K562 (cell line): ENCODE results near the gene BAZ2A. TPM values are rescaled to one million over a fixed set of nuclear protein-coding genes. Genes with fewer than 3 reads are reported as not detected.

Experiments
- COPS2 ChIP-seq: fragments of 450-650 bp; conservative IDR thresholded peaks from 2 replicates; pipeline ENCODE4 v1.6.1; 2016; ENCODE audit warnings: mild to moderate bottlenecking, moderate library complexity
- CUX1 ChIP-seq: fragments of 200-800 bp; sonication (Bioruptor generic); IDR thresholded peaks from 2 replicates; pipeline ENCODE4 v1.6.1; 2016; ENCODE audit warnings: missing genetic modification characterization, missing compliant biosample characterization
- HNRNPK ChIP-seq: fragments of 200-400 bp; formaldehyde crosslinking; IDR thresholded peaks from one replicate; pipeline ENCODE4 v1.6.1; 2018; ENCODE audit warnings: mild to moderate bottlenecking, low read depth, low read length; ENCODE audit not compliant: poor library complexity, severe bottlenecking
- MECOM ChIP-seq: fragments of 250-450 bp; sonication (Bioruptor Pico); IDR thresholded peaks from 2 replicates; pipeline ENCODE4 v1.8.0; 2022; ENCODE audit warnings: inconsistent platforms
- MEIS2 ChIP-seq: fragments of 450-650 bp; IDR thresholded peaks from 2 replicates; pipeline ENCODE4 v1.6.1; 2014; ENCODE audit warnings: mild to moderate bottlenecking; ENCODE audit not compliant: partially characterized antibody
- MIER1 ChIP-seq: fragments of 450-650 bp; IDR thresholded peaks from 2 replicates; pipeline ENCODE4 v1.6.1; 2016; ENCODE audit warnings: antibody characterized with exemption, mild to moderate bottlenecking, low read depth
- RAD51 ChIP-seq: fragments of 450-650 bp; IDR thresholded peaks from 2 replicates; pipeline ENCODE4 v1.7.1; 2016; ENCODE audit warnings: low read depth, mild to moderate bottlenecking, borderline replicate concordance
- SIRT6 ChIP-seq: IDR thresholded peaks from one replicate; pipeline ENCODE4 v1.6.1; 2012; ENCODE audit warnings: low read depth, mild to moderate bottlenecking, control low read depth, inconsistent platforms, low read length, moderate library complexity
- YBX1 ChIP-seq: fragments of 450-650 bp; IDR thresholded peaks from 2 replicates; pipeline ENCODE4 v1.7.1; 2016; ENCODE audit warnings: mild to moderate bottlenecking
- ZBTB17 ChIP-seq: fragments of 450-650 bp; formaldehyde crosslinking; IDR thresholded peaks from 2 replicates; pipeline ENCODE4 v1.4.0; 2020; ENCODE audit warnings: mild to moderate bottlenecking
- polyA plus RNA-seq, 8 experiments: library from polyadenylated mRNA; depleted of rRNA in 4 of 8; stranded (reverse) in 5 of 8; unstranded in 3 of 8; fragments of >200 nt; fragmentation: Nextera tagmentation in 2 of 8; fragmentation: Illumina TruSeq in 1 of 8; extraction: Ambion mirVana in 2 of 8; extraction: Trizol in 1 of 8; gene quantifications; 2 replicates each; pipeline versions ENCODE4 v1.2.1 to v1.2.3, GENCODE V29; 2011 to 2014; ENCODE audit warnings: inconsistent platforms in 1 of 8, missing spikeins in 1 of 8
- total RNA-seq, 7 experiments: library from RNA; depleted of rRNA in 6 of 7; stranded (reverse); fragments of >200 nt in 6 of 7; fragmentation: Illumina TruSeq in 2 of 7; extraction: Trizol in 2 of 7; gene quantifications; 2 replicates each; pipeline versions ENCODE4 v1.2.1 to v1.2.3, GENCODE V29; 2011 to 2021; ENCODE audit warnings: low replicate concordance in 1 of 7
- TF ChIP-seq, protein P1 (sequence below): fragments of 450-650 bp; formaldehyde crosslinking; IDR thresholded peaks from 2 replicates; pipeline ENCODE4 v1.4.0; 2020; ENCODE audit warnings: mild to moderate bottlenecking, moderate library complexity
- TF ChIP-seq, protein P2 (sequence below): fragments of 250-450 bp; sonication (Bioruptor Pico); IDR thresholded peaks from 2 replicates; pipeline ENCODE4 v1.5.0; 2020; ENCODE audit warnings: mild to moderate bottlenecking

BAZ2A gene
- total and polyA plus RNA-seq, 9 of the 15 experiments (the other 6 are each of a cell fraction or from before 2014, with no cell fraction given) = 4.5 to 86.4 (median 26.2) TPM

GRCh38 chr12:56636675-56637540, 6.8 kb upstream of the BAZ2A start (continued):
- TF ChIP-seq SIRT6 (no peak), YBX1 (no peak), HNRNPK (no peak), ZBTB17 (peak; percentile 41; the same call in 1 of the 2 replicates), MEIS2 (peak; percentile 62), RAD51 (no peak; the same call in 1 of the 2 replicates), COPS2 (no peak), CUX1 (CRISPR knock-in tag) (no peak), MECOM (CRISPR knock-in tag) (no peak), MIER1 (no peak)
- TF ChIP-seq, protein P1, sequence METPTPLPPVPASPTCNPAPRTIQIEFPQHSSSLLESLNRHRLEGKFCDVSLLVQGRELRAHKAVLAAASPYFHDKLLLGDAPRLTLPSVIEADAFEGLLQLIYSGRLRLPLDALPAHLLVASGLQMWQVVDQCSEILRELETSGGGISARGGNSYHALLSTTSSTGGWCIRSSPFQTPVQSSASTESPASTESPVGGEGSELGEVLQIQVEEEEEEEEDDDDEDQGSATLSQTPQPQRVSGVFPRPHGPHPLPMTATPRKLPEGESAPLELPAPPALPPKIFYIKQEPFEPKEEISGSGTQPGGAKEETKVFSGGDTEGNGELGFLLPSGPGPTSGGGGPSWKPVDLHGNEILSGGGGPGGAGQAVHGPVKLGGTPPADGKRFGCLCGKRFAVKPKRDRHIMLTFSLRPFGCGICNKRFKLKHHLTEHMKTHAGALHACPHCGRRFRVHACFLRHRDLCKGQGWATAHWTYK = no peak
- TF ChIP-seq, protein P2, sequence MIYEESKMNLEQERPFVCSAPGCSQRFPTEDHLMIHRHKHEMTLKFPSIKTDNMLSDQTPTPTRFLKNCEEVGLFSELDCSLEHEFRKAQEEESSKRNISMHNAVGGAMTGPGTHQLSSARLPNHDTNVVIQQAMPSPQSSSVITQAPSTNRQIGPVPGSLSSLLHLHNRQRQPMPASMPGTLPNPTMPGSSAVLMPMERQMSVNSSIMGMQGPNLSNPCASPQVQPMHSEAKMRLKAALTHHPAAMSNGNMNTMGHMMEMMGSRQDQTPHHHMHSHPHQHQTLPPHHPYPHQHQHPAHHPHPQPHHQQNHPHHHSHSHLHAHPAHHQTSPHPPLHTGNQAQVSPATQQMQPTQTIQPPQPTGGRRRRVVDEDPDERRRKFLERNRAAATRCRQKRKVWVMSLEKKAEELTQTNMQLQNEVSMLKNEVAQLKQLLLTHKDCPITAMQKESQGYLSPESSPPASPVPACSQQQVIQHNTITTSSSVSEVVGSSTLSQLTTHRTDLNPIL (CRISPR knock-in tag) = no peak
